NCI-H2196 (cell line): ENCODE measurements around the gene SLC39A11.
"Not testable (repeated sequence)": the region's sequence is repeated elsewhere in the genome, so short reads cannot be mapped to it uniquely, and the experiment has no call there.

ENCODE experiments used
- DNase-seq: peaks from one replicate; lab custom pipeline; 2025; ENCODE audit not compliant: unreplicated experiment; lab: John Stamatoyannopoulos, UW

The SLC39A11 gene

GRCh38 chr17:72725433-72726068, 366.9 kb downstream of the SLC39A11 start:
- peak; percentile 78 for DNase-seq

GRCh38 chr17:72724267-72724666, 368.2 kb downstream of the SLC39A11 start:
- no peak for DNase-seq

- DNase-seq, result no peak
Measured at GRCh38 chr17:72723711-72724110, 368.8 kb downstream of the SLC39A11 start.

GRCh38 chr17:72720494-72720825, 372.0 kb downstream of the SLC39A11 start:
- DNase-seq, result no peak

GRCh38 chr17:72719578-72720493, 372.7 kb downstream of the SLC39A11 start:
- no peak for DNase-seq

- no peak for DNase-seq
Measured at GRCh38 chr17:72719206-72719577, 373.3 kb downstream of the SLC39A11 start.

- no peak for DNase-seq
Measured at GRCh38 chr17:72717676-72718075, 374.8 kb downstream of the SLC39A11 start.

- no peak for DNase-seq
Measured at GRCh38 chr17:72717276-72717675, 375.2 kb downstream of the SLC39A11 start.

- no peak for DNase-seq
Measured at GRCh38 chr17:72715906-72716572, 376.4 kb downstream of the SLC39A11 start.

GRCh38 chr17:72714357-72714966, 378.0 kb downstream of the SLC39A11 start:
- DNase-seq, result no peak

GRCh38 chr17:72713701-72714100, 378.8 kb downstream of the SLC39A11 start:
- DNase-seq, result no peak

- no peak for DNase-seq
Measured at GRCh38 chr17:72711521-72712310, 380.8 kb downstream of the SLC39A11 start.

GRCh38 chr17:72710834-72711233, 381.7 kb downstream of the SLC39A11 start:
- DNase-seq, result no peak

- no peak for DNase-seq
Measured at GRCh38 chr17:72710202-72710601, 382.3 kb downstream of the SLC39A11 start.

GRCh38 chr17:72708682-72709081, 383.8 kb downstream of the SLC39A11 start:
- not testable (repeated sequence) for DNase-seq

- DNase-seq, result no peak
Measured at GRCh38 chr17:72707881-72708280, 384.6 kb downstream of the SLC39A11 start.

GRCh38 chr17:72706396-72706981, 386.0 kb downstream of the SLC39A11 start:
- DNase-seq, result no peak

GRCh38 chr17:72705905-72706395, 386.5 kb downstream of the SLC39A11 start:
- DNase-seq, result no peak

GRCh38 chr17:72702998-72703397, 389.5 kb downstream of the SLC39A11 start:
- no peak for DNase-seq

GRCh38 chr17:72702136-72702735, 390.3 kb downstream of the SLC39A11 start:
- no peak for DNase-seq
